Measurements from ENCODE around the gene ATAD3A. TPM values are rescaled to one million over a fixed set of nuclear protein-coding genes. Genes with fewer than 3 reads are reported as not detected.

ATAD3A gene
- total and polyA plus RNA-seq, 9 of the 15 experiments (the other 6 are each of a cell fraction or from before 2014, with no cell fraction given): 0.10 to 173 (median 36.7) TPM

DNA sequence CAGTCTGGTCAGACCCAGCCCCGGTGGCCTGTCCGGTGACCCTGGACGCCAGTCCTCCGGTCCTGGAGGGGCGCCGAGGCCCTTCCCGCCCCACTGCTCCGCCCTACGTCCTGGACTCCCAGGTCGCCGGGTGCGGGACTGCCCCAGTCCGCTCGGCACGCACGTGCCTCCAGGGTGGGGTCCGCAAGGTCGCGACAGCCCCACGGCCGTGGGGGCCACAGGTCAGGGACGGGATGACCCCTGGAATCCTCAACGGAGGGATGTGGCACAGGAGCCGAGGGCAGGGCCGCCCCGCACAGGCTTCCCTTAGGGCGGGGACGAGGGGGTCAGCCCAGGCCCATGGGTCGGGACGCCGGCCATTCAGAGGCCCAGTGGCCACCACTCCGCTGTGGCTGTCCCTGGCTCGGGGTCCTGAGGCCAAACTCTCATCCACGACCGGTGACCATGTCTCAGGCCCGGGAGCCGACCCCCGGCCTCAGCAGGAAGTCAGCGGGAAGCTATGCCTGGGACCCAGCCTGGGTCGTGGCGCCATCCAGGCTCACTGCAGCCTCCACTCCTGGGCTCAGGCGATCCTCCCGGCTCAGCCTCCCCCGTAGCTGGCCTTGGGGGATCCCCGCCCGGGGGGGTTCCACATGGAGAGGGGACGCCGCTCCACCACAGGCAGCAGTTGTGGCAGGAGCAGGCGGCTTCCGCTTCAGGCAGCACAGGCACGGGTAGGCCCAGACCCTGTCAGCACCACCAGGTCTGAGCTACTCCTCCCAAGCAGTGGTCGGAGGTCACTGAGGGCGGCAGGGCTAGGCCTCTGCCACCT lies 29.1 kb downstream of the ATAD3A start:
- Histone ChIP-seq H3K9ac (ENCODE audit: insufficient read depth in 1 of 2, low read depth in 2 of 2, low read length in 2 of 2) (no peak overlapping the region), H3K9me3 (replicated peaks; ENCODE audit: control insufficient read depth, insufficient read depth, low read depth, low read length) (no peaks in the 10 kb centered on the region; the same call in 1 of the 2 replicates), H3K4me3 (no peak overlapping the region), H3K79me2 (ENCODE audit: control insufficient read depth, insufficient read depth, low read length) (no peaks in the 10 kb centered on the region), H3K4me1 (replicated peaks in 1 of 2; ENCODE audit: control insufficient read depth in 2 of 2, insufficient read depth in 2 of 2, low read length in 2 of 2) (peaks cover 0 to 45% of the 10 kb centered on the region in 2 experiments; a peak in 2 of 5 replicates), H3K36me3 (ENCODE audit: control insufficient read depth, insufficient read depth, low read length) (peaks cover 65% of the 10 kb centered on the region), H3K4me2 (ENCODE audit: insufficient read depth, low read length) (no peak overlapping the region), H4K20me1 (replicated peaks; ENCODE audit: control insufficient read depth, insufficient read depth, low read length) (no peaks in the 10 kb centered on the region), H3K27ac (ENCODE audit: extremely low read depth, low read depth, low read length) (no peak overlapping the region), H2AFZ (ENCODE audit: low read depth, low read length) (no peak overlapping the region), H3K9me1 (ENCODE audit: control insufficient read depth, insufficient read depth, low read length) (no peaks in the 10 kb centered on the region), H3K27me3 (ENCODE audit: control insufficient read depth in 2 of 2, insufficient read depth in 2 of 2, low read length in 2 of 2) (no peaks in the 10 kb centered on the region)
- intact Hi-C loops (cut with micrococcal nuclease): no loop called here
- WGBS (ENCODE audit: insufficient coverage, low coverage, missing lambda C conversion rate): 95% methylated on average over 47 of the region's 53 CpGs
- in situ Hi-C loops (cut with MboI): no loop called here
- BruUV-seq (replicated peaks): no TSS peak
- POLR2A ChIA-PET: no interaction called here
- DNase-seq (ENCODE audit: extremely low read depth in 1 of 4, low spot score in 3 of 4) (no peak), ATAC-seq (no peak), FAIRE-seq (no peak)
- CTCF ChIA-PET (ENCODE audit: low intra/inter-chr PET ratio): no interaction called here
- TF ChIP-seq SMAD2 (IDR thresholded peaks at IDR 0.05; ENCODE audit: low read depth, low read length) (no peak), HCFC1 (IDR thresholded peaks at IDR 0.05; ENCODE audit: low read depth, low read length) (no peak), CREBBP (IDR thresholded peaks at IDR 0.05; ENCODE audit: low read depth, low read length) (no peak), CBFA2T3 (IDR thresholded peaks at IDR 0.05) (no peak), THRAP3 (IDR thresholded peaks at IDR 0.05; ENCODE audit: borderline replicate concordance) (no peak), MTA1 (IDR thresholded peaks at IDR 0.05; ENCODE audit: borderline replicate concordance) (no peak), ZNF24 (IDR thresholded peaks at IDR 0.05) (no peak)
- TF ChIP-seq, protein P1, sequence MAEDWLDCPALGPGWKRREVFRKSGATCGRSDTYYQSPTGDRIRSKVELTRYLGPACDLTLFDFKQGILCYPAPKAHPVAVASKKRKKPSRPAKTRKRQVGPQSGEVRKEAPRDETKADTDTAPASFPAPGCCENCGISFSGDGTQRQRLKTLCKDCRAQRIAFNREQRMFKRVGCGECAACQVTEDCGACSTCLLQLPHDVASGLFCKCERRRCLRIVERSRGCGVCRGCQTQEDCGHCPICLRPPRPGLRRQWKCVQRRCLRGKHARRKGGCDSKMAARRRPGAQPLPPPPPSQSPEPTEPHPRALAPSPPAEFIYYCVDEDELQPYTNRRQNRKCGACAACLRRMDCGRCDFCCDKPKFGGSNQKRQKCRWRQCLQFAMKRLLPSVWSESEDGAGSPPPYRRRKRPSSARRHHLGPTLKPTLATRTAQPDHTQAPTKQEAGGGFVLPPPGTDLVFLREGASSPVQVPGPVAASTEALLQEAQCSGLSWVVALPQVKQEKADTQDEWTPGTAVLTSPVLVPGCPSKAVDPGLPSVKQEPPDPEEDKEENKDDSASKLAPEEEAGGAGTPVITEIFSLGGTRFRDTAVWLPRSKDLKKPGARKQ (CRISPR knock-in tag; IDR thresholded peaks at IDR 0.05): no peak
- TF ChIP-seq, protein P2, sequence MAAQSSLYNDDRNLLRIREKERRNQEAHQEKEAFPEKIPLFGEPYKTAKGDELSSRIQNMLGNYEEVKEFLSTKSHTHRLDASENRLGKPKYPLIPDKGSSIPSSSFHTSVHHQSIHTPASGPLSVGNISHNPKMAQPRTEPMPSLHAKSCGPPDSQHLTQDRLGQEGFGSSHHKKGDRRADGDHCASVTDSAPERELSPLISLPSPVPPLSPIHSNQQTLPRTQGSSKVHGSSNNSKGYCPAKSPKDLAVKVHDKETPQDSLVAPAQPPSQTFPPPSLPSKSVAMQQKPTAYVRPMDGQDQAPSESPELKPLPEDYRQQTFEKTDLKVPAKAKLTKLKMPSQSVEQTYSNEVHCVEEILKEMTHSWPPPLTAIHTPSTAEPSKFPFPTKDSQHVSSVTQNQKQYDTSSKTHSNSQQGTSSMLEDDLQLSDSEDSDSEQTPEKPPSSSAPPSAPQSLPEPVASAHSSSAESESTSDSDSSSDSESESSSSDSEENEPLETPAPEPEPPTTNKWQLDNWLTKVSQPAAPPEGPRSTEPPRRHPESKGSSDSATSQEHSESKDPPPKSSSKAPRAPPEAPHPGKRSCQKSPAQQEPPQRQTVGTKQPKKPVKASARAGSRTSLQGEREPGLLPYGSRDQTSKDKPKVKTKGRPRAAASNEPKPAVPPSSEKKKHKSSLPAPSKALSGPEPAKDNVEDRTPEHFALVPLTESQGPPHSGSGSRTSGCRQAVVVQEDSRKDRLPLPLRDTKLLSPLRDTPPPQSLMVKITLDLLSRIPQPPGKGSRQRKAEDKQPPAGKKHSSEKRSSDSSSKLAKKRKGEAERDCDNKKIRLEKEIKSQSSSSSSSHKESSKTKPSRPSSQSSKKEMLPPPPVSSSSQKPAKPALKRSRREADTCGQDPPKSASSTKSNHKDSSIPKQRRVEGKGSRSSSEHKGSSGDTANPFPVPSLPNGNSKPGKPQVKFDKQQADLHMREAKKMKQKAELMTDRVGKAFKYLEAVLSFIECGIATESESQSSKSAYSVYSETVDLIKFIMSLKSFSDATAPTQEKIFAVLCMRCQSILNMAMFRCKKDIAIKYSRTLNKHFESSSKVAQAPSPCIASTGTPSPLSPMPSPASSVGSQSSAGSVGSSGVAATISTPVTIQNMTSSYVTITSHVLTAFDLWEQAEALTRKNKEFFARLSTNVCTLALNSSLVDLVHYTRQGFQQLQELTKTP (IDR thresholded peaks at IDR 0.05; ENCODE audit: low read depth in 1 of 2, partially characterized antibody in 2 of 2): no peak
- TF ChIP-seq, protein P3, sequence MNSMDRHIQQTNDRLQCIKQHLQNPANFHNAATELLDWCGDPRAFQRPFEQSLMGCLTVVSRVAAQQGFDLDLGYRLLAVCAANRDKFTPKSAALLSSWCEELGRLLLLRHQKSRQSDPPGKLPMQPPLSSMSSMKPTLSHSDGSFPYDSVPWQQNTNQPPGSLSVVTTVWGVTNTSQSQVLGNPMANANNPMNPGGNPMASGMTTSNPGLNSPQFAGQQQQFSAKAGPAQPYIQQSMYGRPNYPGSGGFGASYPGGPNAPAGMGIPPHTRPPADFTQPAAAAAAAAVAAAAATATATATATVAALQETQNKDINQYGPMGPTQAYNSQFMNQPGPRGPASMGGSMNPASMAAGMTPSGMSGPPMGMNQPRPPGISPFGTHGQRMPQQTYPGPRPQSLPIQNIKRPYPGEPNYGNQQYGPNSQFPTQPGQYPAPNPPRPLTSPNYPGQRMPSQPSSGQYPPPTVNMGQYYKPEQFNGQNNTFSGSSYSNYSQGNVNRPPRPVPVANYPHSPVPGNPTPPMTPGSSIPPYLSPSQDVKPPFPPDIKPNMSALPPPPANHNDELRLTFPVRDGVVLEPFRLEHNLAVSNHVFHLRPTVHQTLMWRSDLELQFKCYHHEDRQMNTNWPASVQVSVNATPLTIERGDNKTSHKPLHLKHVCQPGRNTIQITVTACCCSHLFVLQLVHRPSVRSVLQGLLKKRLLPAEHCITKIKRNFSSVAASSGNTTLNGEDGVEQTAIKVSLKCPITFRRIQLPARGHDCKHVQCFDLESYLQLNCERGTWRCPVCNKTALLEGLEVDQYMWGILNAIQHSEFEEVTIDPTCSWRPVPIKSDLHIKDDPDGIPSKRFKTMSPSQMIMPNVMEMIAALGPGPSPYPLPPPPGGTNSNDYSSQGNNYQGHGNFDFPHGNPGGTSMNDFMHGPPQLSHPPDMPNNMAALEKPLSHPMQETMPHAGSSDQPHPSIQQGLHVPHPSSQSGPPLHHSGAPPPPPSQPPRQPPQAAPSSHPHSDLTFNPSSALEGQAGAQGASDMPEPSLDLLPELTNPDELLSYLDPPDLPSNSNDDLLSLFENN (IDR thresholded peaks at IDR 0.05; ENCODE audit: low read depth in 2 of 2, low read length in 2 of 2): no peak
- TF ChIP-seq, protein P4, sequence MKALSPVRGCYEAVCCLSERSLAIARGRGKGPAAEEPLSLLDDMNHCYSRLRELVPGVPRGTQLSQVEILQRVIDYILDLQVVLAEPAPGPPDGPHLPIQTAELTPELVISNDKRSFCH (CRISPR knock-in tag; IDR thresholded peaks at IDR 0.05): no peak
- TF ChIP-seq, protein P4 (tag; IDR thresholded peaks at IDR 0.05): no peak

Data from K562 (cell line).